Psoas muscle (tissue), 8 donors: Measurements from ENCODE around the gene RGS5. TPM values are rescaled to one million over a fixed set of nuclear protein-coding genes. Genes with fewer than 3 reads are reported as not detected.

ENCODE experiments used
- ATAC-seq, 4 donors: fragments of 200-7000 bp; cut with Tn5 transposase; one replicate each; pipeline ENCODE4 v1.9.1; 2020; ENCODE audit warnings: moderate library complexity in 3 of 4, mild to moderate bottlenecking in 2 of 4
- DNase-seq, 2 donors: peaks; one replicate each; pipeline ENCODE4 v3.0.0-alpha.2; 2020
- H3K27ac ChIP-seq: fragments of 200-600 bp; one replicate; pipeline ENCODE4 v1.8.0; 2022
- H3K27me3 ChIP-seq, 3 donors: fragments of 200-600 bp in 1 of 3; one replicate each; pipeline versions ENCODE4 v1.6.1 to v1.8.0; 2013 to 2022; ENCODE audit warnings: low read length in 2 of 3, mild to moderate bottlenecking in 2 of 3, moderate library complexity in 1 of 3; ENCODE audit not compliant: insufficient read depth in 3 of 3
- H3K36me3 ChIP-seq, 2 donors: fragments of 200-600 bp in 1 of 2; one replicate each; pipeline versions ENCODE4 v1.6.1 to v1.8.0; 2013 to 2022; ENCODE audit warnings: low read depth in 1 of 2, mild to moderate bottlenecking in 1 of 2, moderate library complexity in 1 of 2; ENCODE audit not compliant: insufficient read depth in 1 of 2
- H3K4me1 ChIP-seq: fragments of 200-600 bp; one replicate; pipeline ENCODE4 v1.8.0; 2022
- H3K4me3 ChIP-seq: fragments of 200-600 bp; one replicate; pipeline ENCODE4 v1.8.0; 2022; ENCODE audit warnings: mild to moderate bottlenecking
- H3K9me3 ChIP-seq: fragments of 200-600 bp; one replicate; pipeline ENCODE4 v1.8.0; 2022
- whole genome bisulfite sequencing, 3 donors: extraction: QIAGEN DNeasy Blood & Tissue Kit; methylation state at CpG; one replicate each; pipeline versions ENCODE4 v1.1.6 to v1.1.7; 2013; 5-methylcytosine and 5-hydroxymethylcytosine counted together
- intact Hi-C, 2 donors: fragments of 100-400 bp; cut with DNase I; formaldehyde crosslinking; loops; one replicate each; pipeline versions ENCODE4 v1.11.0 to v1.14.2; 2022
- polyA plus RNA-seq, 3 donors: library from polyadenylated mRNA; stranded (reverse); fragments of 200-250 nt; gene quantifications; one replicate each; pipeline ENCODE4 v1.2.3, GENCODE V29; 2013
- total RNA-seq, 4 donors: library from RNA; stranded (reverse); fragmentation: NEBNext Ultra II Directional in 2 of 4; extraction: Animal tissue kit (Norgen Biotek cat#: 25700) in 2 of 4; gene quantifications; one replicate each; pipeline versions ENCODE4 v1.2.1 to v1.2.4, GENCODE V29; 2021 to 2023
- TF ChIP-seq, protein P1 (sequence below): fragments of 200-600 bp; IDR thresholded peaks from one replicate; pipeline ENCODE4 v1.8.0; 2022; ENCODE audit warnings: antibody characterized with exemption
- donor health status: healthy with polysubstance abuse.
- donor health status: DM: no; HTN: no; CAD: no; lungs with moderate emphysema.
- donor health status: Bipolar disorder and iron deficiency.
- donor health status: healthy.
- donor health status: DM: yes; HTN: yes; CAD: no.
- donor health status: DM: no; HTN: no; CAD: no.
- donor health status: DM: no; HTN: no; CAD: no.
- donor health status: DM: yes; HTN: yes; CAD: no.

Gene RGS5
- total and polyA plus RNA-seq, 7 donors, result 31.0 to 313 (median 109) TPM

GRCh38 chr1:163106364-163106987 is 96.2 kb downstream of the RGS5 start:
- ATAC-seq (no peak), DNase-seq (no peak)
- TF ChIP-seq, protein P1, sequence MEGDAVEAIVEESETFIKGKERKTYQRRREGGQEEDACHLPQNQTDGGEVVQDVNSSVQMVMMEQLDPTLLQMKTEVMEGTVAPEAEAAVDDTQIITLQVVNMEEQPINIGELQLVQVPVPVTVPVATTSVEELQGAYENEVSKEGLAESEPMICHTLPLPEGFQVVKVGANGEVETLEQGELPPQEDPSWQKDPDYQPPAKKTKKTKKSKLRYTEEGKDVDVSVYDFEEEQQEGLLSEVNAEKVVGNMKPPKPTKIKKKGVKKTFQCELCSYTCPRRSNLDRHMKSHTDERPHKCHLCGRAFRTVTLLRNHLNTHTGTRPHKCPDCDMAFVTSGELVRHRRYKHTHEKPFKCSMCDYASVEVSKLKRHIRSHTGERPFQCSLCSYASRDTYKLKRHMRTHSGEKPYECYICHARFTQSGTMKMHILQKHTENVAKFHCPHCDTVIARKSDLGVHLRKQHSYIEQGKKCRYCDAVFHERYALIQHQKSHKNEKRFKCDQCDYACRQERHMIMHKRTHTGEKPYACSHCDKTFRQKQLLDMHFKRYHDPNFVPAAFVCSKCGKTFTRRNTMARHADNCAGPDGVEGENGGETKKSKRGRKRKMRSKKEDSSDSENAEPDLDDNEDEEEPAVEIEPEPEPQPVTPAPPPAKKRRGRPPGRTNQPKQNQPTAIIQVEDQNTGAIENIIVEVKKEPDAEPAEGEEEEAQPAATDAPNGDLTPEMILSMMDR, result no peak
- Histone ChIP-seq H3K27ac (no peak overlapping the region), H3K4me3 (no peak overlapping the region), H3K36me3 (no peaks in the 10 kb centered on the region), H3K27me3 (peaks cover 0 to 4% (median 0%) of the 10 kb centered on the region in 3 donors), H3K4me1 (no peaks in the 10 kb centered on the region), H3K9me3 (no peaks in the 10 kb centered on the region)
- intact Hi-C loops, result no loop called here
- 33 to 64% (median 46%) methylated on average over 2 of the region's 2 CpGs for WGBS, 3 donors

GRCh38 chr1:163104385-163105099 is 98.2 kb downstream of the RGS5 start:
- no peaks in the 10 kb centered on the region for H3K36me3 ChIP-seq
- no peak overlapping the region for H3K27ac ChIP-seq
- H3K9me3 ChIP-seq, result no peaks in the 10 kb centered on the region
- no peak for ATAC-seq
- H3K27me3 ChIP-seq, result peaks cover 0 to 4% (median 0%) of the 10 kb centered on the region in 3 donors
- intact Hi-C loops, result no loop called here
- DNase-seq, result no peak
- 73 to 77% (median 75%) methylated on average over 4 of the region's 4 CpGs for WGBS, 3 donors
- H3K4me3 ChIP-seq, result no peak overlapping the region
- TF ChIP-seq, protein P1, result no peak
- no peaks in the 10 kb centered on the region for H3K4me1 ChIP-seq

DNA sequence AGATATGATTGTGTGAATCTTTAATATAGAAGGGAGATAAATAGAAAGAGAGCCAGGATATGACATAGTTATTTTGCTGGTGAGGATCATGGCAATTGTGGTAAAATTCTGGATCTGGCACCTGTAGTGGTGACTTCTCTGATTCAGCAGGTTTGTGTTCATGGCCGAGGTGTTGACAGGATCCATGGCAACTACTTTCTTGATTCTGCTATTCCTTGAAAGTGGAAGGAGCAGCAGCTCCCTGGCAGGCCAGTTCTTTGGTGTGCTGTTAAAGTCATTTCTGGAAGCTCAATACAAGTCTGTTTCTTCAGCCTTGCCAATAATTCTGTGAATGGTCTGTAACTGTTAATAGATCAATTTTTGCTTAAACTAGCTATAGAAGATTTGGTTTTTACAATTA is 100.1 kb downstream of the RGS5 start:
- intact Hi-C loops, result no loop called here
- Histone ChIP-seq H3K4me3 (no peak overlapping the region), H3K4me1 (no peaks in the 10 kb centered on the region), H3K36me3 (no peaks in the 10 kb centered on the region), H3K9me3 (no peaks in the 10 kb centered on the region), H3K27ac (no peak overlapping the region), H3K27me3 (no peaks in the 10 kb centered on the region)
- TF ChIP-seq, protein P1, result no peak
- WGBS, 3 donors, result 63 to 93% (median 74%) methylated on average over 1 of the region's 1 CpG
- no peak for ATAC-seq
- no peak for DNase-seq

DNA sequence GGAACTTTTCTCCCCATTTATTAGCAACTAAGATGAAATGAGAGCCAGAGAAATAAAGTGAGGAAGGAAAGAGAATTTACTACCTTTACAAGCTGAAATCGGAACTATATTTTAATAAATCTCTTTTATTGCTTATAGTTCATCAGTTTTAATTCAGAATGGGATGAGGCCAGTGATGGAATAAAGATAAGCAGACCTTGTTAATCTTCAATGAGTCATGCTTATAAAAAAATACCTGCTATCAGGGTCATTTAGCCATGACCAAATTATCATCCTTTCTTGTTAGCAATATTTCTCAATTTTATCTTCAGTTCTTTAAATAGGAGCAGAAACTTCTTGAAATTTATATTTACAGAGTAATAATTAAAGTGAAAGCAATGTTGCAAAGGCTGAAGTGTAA is 107.5 kb downstream of the RGS5 start:
- no peak overlapping the region for H3K4me3 ChIP-seq
- no peaks in the 10 kb centered on the region for H3K9me3 ChIP-seq
- TF ChIP-seq, protein P1, result no peak
- no peaks in the 10 kb centered on the region for H3K36me3 ChIP-seq
- H3K27me3 ChIP-seq, result no peaks in the 10 kb centered on the region
- H3K4me1 ChIP-seq, result no peaks in the 10 kb centered on the region
- no peak for ATAC-seq
- DNase-seq, result no peak
- WGBS, 3 donors, result 68 to 81% (median 71%) methylated on average over 1 of the region's 1 CpG
- intact Hi-C loops, result no loop called here
- no peak overlapping the region for H3K27ac ChIP-seq
